CD4-positive, alpha-beta T cell treated with Interferon alpha-2 for 1 hour (primary cell): ENCODE results near the gene SPEN.
A peak's percentile ranks its signal among the peaks of the same experiment; 100 is the strongest.
"Not testable (repeated sequence)": the region's sequence is repeated elsewhere in the genome, so short reads cannot be mapped to it uniquely, and the experiment has no call there.

ENCODE experiments used
- DNase-seq, 2 donors: peaks; one replicate each; pipeline ENCODE4 v3.0.0-alpha.2; 2020 to 2022

Gene SPEN

DNA sequence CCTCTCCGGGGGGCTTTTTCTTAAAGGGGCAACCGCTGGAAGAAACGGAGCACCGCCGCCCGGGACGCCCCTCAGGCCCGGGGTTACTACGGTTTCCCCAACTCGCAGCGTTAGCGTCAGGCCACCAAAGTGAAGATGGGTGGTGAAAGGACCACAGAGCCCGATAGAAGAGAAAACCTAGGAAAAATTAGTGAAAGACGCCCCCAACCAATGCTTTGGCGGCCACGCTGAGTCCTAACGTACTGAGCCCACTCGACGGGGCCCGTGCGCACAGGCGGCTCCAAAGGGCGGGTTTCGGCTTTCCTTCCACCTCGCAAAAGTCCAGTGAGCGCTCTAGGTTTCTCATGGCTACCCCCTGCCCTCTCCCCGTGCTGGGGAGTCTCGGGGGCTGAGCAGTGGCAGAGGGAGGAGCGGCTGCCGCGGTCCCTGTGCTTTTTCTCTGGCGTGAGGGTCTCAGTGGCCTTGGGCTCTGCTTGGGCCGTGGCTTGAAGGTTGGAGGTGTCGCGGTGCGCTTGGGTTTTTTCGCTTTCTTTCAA, 12.2 kb upstream of the SPEN start:
- DNase-seq = no peak

GRCh38 chr1:15835741-15836510, 11.6 kb upstream of the SPEN start:
- peak; percentile 99 to 100 for DNase-seq

DNA sequence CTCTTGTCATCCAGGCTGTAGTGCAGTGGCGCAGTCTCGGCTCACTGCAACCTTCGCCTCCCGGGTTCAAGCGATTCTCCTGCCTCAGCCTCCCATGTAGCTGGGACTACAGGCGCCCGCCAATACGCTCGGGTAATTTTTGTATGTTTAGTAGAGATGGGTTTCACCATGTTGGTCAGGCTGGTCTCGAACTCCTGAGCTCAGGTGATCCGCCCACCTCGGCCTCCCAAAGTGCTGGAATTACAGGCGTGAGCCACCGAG, 11.1 kb upstream of the SPEN start:
- DNase-seq = not testable (repeated sequence)

DNA sequence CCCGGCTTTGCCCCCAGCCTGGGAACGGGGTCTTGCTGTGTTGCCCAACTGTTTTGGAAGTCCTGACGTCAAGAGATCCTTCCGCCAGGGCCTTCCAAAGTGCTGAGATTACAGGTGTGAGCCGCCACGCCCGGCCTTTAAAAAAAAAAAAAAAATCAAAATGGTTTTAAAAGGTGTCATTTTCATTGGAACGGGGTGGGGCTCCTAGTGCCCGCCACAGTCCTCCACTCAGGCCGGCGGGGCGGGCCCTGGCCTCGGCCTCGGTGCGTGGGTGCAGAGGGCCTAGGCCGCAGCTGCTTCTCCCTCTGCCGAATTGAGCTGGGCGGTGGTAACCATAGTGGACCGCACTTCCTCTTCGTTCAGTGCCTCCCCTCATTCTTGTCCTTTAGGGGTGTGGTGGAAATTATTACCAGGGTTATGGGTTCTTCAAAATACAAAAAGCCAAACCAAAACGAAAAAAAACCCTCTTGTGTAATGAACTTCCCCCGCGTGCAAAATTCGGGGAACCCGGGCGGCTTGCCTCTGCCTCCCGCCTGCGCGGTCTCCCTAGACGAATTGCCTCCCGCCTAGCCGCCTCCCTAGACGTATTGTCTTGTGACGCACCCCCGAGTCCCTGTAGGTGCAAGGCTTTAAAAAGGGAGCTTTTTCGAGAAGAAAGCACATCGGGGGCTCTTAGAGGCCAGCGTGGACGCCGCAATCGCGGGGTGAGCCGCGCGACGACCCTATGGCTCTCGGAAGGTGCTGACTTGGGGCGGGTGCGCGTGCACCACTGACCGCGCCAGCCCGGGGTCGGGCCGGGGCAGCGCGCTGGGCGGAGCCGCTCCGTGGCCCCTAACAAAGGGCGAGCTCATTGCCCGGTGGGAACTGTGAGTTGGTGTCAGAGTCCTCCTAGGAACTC, 10.5 kb upstream of the SPEN start:
- peak; percentile 76 to 89 for DNase-seq

DNA sequence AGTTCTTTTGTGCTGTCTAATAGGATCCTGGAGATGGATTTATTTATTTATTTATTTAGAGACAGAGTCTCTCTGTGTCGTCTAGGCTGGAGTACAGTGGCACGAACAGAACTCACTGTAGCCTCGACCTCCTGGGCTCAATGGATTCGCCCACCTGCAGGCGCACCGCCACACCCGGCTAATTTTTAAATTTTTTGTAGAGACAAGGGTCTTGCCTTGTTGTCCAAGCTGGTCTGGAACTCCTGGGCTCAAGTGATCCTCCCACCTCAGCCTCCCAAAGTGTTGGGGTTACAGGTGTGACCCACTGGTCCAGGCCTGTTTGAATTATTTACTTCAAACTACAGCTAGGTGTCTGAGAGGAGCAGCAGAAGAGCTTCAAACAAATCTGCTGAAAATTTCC, 9.6 kb upstream of the SPEN start:
- DNase-seq = no peak

DNA sequence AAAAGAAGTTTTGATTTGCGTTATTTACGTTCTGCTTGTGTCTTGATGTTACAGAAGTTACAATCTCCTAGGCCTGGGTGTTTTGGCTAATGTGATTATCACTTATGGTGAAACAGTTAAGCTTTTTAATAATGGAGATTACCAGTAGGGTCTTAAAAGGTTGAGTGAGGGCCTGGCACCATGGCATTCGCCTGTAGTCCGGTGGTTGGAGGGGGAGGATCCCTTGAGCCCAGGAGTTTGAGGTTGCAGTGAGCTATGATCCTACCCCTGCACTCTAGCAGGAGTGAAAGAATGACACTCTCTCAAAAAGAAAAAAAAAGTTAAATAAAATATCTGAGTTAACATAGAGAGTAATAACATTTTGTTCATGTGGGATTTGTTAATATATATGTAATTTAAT, 8.8 kb upstream of the SPEN start:
- DNase-seq = no peak

GRCh38 chr1:15843826-15844572, 3.5 kb upstream of the SPEN start:
- no peak for DNase-seq

GRCh38 chr1:15846056-15846455, 1.5 kb upstream of the SPEN start:
- DNase-seq = not testable (repeated sequence)

DNA sequence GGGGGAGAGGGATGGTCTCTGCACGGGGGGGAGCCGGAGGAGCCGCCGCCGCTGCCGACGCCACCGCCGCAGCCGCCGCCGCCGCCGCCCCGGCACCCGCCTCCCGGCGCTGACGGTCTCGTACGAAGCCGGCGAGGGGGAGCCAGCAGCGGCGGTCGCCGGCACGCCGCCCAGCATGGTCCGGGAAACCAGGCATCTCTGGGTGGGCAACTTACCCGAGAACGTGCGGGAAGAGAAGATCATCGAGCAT, 311 bp downstream of the SPEN start:
- DNase-seq = no peak

- peak; percentile 25 to 44 for DNase-seq
Observed at GRCh38 chr1:15848143-15848928, 829 bp downstream of the SPEN start.

GRCh38 chr1:15848929-15849774, 1.6 kb downstream of the SPEN start:
- peak; percentile 70 to 76 for DNase-seq

- peak in 1 of 2 donors; percentile 23 for DNase-seq
Observed at GRCh38 chr1:15849775-15850324, 2.3 kb downstream of the SPEN start.

GRCh38 chr1:15850471-15851001, 3.0 kb downstream of the SPEN start:
- DNase-seq = no peak

- DNase-seq = no peak
Observed at GRCh38 chr1:15851210-15852035, 3.9 kb downstream of the SPEN start.

DNA sequence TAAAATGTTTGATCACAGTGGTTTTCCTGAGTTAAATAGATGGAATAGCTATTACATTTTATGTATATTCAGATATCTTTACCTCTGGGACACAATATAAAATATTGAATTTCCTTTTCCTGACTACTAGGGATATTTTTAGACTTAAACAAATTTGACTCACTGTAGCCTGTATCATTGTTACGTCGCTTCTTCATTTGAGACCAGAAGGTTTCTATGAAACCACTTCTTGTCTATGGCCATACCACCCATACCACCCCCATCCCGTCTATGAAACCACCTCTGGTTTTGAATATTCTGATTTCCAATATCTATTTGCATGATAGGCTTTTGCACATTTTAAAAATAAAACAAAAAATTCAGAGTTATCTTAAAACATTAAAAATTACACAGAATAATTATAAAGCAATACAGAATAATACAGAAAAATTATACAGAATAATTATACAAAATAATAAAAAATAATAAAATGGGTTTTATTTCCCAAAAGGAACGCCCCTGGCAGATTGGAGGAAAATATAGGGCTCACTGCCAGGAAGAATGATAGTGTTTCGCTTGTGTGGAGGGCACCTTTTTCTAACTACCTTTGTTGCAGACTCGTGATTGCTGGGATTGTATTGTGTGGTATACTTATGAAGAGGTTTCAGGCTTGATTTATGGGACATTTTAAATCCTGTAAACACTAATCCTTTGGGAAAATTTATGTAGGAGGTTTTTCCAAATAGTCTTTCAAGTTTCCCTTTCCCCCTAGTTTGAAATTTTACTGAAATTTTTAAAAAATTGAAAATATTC, 4.7 kb downstream of the SPEN start:
- no peak for DNase-seq

GRCh38 chr1:15852828-15853302, 5.4 kb downstream of the SPEN start:
- no peak for DNase-seq

GRCh38 chr1:15856888-15857287, 9.4 kb downstream of the SPEN start:
- DNase-seq = no peak

GRCh38 chr1:15858069-15858670, 10.7 kb downstream of the SPEN start:
- no peak for DNase-seq
